Glutamatergic neuron (in vitro differentiated cells): ENCODE data around the gene TATDN2. TPM values are rescaled to one million over a fixed set of nuclear protein-coding genes. Genes with fewer than 3 reads are reported as not detected.

Source experiments
- DNase-seq: peaks from one replicate; pipeline ENCODE4 v3.0.0; 2022
- H3K27ac Mint-ChIP-seq: one replicate; pipeline ENCODE4 v1.8.0; 2020; ENCODE audit warnings: mild to moderate bottlenecking, mixed read lengths, inconsistent platforms; ENCODE audit not compliant: unreplicated experiment
- H3K27me3 Mint-ChIP-seq: one replicate; pipeline ENCODE4 v1.8.0; 2020; ENCODE audit warnings: mild to moderate bottlenecking, moderate library complexity, mixed read lengths, inconsistent platforms; ENCODE audit not compliant: unreplicated experiment
- H3K36me3 Mint-ChIP-seq: one replicate; pipeline ENCODE4 v1.8.0; 2020; ENCODE audit warnings: mild to moderate bottlenecking, mixed read lengths, inconsistent platforms; ENCODE audit not compliant: unreplicated experiment
- H3K4me1 Mint-ChIP-seq: one replicate; pipeline ENCODE4 v1.8.0; 2020; ENCODE audit warnings: mild to moderate bottlenecking, low read depth, mixed read lengths, inconsistent platforms; ENCODE audit not compliant: unreplicated experiment
- H3K4me3 Mint-ChIP-seq: one replicate; pipeline ENCODE4 v1.8.0; 2020; ENCODE audit warnings: mild to moderate bottlenecking, mixed read lengths, inconsistent platforms; ENCODE audit not compliant: unreplicated experiment
- H3K9me3 Mint-ChIP-seq: one replicate; pipeline ENCODE4 v1.8.0; 2020; ENCODE audit warnings: mild to moderate bottlenecking, moderate library complexity, mixed read lengths, inconsistent platforms; ENCODE audit not compliant: unreplicated experiment
- CTCF ChIP-seq: fragments of 200-600 bp; sonication (generic); IDR thresholded peaks from one replicate; pipeline ENCODE4 v1.5.0; 2021; ENCODE audit not compliant: partially characterized antibody, unreplicated experiment
- total RNA-seq: library from RNA; stranded (reverse); fragmentation: NEBNext Ultra II Directional; extraction: Animal tissue kit (Norgen Biotek cat#: 25700); gene quantifications from one replicate; pipeline ENCODE4 v1.2.1, GENCODE V29; 2021; ENCODE audit not compliant: unreplicated experiment

The TATDN2 gene
- total RNA-seq, 1 donor from 2014 or later, result 24.7 TPM

- Mint-ChIP-seq H3K4me3 (no peak overlapping the region), H3K27ac (no peak overlapping the region), H3K4me1 (peaks cover 6% of the 10 kb centered on the region), H3K27me3 (peaks cover 2% of the 10 kb centered on the region), H3K9me3 (peaks cover 1% of the 10 kb centered on the region), H3K36me3 (no peaks in the 10 kb centered on the region)
- no peak for TF ChIP-seq CTCF
- DNase-seq, result no peak
Observed at GRCh38 chr3:10285272-10286132, 37.2 kb downstream of the TATDN2 start.

GRCh38 chr3:10286133-10286524 lies 37.9 kb downstream of the TATDN2 start:
- no peak overlapping the region for H3K27ac Mint-ChIP-seq
- H3K4me3 Mint-ChIP-seq, result no peak overlapping the region
- peaks cover 2% of the 10 kb centered on the region for H3K27me3 Mint-ChIP-seq
- H3K4me1 Mint-ChIP-seq, result peaks cover 6% of the 10 kb centered on the region
- H3K36me3 Mint-ChIP-seq, result no peaks in the 10 kb centered on the region
- peaks cover 4% of the 10 kb centered on the region for H3K9me3 Mint-ChIP-seq
- TF ChIP-seq CTCF, result no peak
- DNase-seq, result no peak

- peaks cover 6% of the 10 kb centered on the region for H3K4me1 Mint-ChIP-seq
- no peak overlapping the region for H3K27ac Mint-ChIP-seq
- H3K4me3 Mint-ChIP-seq, result no peak overlapping the region
- no peak for TF ChIP-seq CTCF
- DNase-seq, result no peak
- H3K36me3 Mint-ChIP-seq, result no peaks in the 10 kb centered on the region
- H3K27me3 Mint-ChIP-seq, result peaks cover 2% of the 10 kb centered on the region
- H3K9me3 Mint-ChIP-seq, result peaks cover 4% of the 10 kb centered on the region
Observed at GRCh38 chr3:10286596-10287295, 38.5 kb downstream of the TATDN2 start.

- Mint-ChIP-seq H3K4me1 (peaks cover 6% of the 10 kb centered on the region), H3K27me3 (peaks cover 4% of the 10 kb centered on the region), H3K36me3 (no peaks in the 10 kb centered on the region), H3K9me3 (peaks cover 4% of the 10 kb centered on the region), H3K4me3 (no peak overlapping the region), H3K27ac (no peak overlapping the region)
- TF ChIP-seq CTCF, result no peak
- no peak for DNase-seq
Observed at GRCh38 chr3:10287936-10288574, 39.8 kb downstream of the TATDN2 start.
